GM12865 (cell line): ENCODE measurements around the gene DDX5.

Experiments
- DNase-seq: peaks from one replicate; pipeline ENCODE4 v3.0.0; 2010; ENCODE audit warnings: low read depth
- H3K4me3 ChIP-seq: 2 replicates; pipeline ENCODE4 v1.5.1; 2011; ENCODE audit warnings: mild to moderate bottlenecking, low read depth, low read length, control low read depth
- TF ChIP-seq, protein P1 (sequence below): IDR thresholded peaks from 2 replicates; pipeline ENCODE4 v1.5.1; 2011; ENCODE audit warnings: low read length, control low read depth, low read depth, inconsistent platforms; ENCODE audit not compliant: insufficient read depth; ENCODE audit errors: missing control alignments

Gene DDX5

DNA sequence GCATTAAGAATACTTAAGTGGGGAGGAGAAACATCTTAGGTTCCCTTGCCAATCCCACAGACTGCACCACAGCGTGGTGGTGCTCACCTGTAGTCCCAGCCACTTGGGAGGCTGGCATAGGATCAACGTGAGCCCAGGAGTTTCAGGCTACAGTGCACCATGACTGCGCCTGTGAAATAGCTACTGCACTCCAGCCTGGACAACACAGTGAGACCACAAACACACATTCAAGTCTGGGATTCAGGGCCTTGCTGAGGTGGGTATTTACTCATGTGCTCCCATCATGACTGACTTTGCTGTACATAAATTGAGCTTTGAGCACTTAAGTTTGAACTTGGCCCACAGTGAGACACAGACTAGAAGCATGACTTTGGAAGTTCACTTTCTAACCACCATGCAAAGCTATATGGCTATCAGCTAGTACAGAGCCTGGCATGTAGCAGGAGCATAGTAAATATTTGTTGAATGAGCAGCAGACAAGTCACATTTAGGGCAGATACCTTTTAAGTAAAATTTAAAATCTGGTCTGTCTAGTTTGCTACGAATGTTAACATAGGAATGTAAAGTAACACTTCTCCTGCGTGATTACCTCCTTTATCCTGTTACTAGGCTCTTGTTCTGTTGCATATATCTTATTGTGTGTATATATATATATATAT is 34.2 kb upstream of the DDX5 start:
- TF ChIP-seq, protein P1, sequence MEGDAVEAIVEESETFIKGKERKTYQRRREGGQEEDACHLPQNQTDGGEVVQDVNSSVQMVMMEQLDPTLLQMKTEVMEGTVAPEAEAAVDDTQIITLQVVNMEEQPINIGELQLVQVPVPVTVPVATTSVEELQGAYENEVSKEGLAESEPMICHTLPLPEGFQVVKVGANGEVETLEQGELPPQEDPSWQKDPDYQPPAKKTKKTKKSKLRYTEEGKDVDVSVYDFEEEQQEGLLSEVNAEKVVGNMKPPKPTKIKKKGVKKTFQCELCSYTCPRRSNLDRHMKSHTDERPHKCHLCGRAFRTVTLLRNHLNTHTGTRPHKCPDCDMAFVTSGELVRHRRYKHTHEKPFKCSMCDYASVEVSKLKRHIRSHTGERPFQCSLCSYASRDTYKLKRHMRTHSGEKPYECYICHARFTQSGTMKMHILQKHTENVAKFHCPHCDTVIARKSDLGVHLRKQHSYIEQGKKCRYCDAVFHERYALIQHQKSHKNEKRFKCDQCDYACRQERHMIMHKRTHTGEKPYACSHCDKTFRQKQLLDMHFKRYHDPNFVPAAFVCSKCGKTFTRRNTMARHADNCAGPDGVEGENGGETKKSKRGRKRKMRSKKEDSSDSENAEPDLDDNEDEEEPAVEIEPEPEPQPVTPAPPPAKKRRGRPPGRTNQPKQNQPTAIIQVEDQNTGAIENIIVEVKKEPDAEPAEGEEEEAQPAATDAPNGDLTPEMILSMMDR, result no peak
- no peak for DNase-seq
- H3K4me3 ChIP-seq, result no peak overlapping the region

DNA sequence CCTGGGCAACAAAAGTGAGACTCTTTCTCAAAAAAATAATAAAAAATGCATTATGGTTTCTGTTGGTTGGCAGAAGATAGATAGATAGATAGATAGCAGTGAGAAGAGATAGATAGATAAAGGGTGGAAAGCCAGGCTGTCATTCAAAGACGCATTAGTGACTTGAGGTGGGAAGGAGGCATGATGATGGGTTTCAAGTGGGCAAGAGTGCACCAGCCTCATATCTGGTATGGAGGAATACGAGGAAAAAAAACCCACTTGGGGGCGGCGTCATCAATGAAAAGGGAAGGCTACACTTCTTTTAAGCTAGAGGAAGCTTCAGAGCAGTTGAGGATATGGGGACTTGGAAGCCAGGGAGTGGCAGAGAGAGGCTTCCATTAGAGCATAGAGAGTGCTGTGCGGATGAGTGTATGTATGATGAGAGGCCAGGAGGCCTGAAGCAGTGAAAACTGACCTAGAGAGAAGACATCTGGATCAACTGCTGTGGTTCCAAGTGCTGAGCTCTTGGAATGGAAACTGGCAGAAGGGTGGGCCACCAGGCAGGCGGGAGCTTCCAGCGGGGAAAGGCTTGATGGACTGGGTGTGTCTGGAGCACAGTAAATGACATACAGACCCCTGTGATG is 32.5 kb upstream of the DDX5 start:
- TF ChIP-seq, protein P1, result no peak
- no peak overlapping the region for H3K4me3 ChIP-seq
- DNase-seq, result no peak

DNA sequence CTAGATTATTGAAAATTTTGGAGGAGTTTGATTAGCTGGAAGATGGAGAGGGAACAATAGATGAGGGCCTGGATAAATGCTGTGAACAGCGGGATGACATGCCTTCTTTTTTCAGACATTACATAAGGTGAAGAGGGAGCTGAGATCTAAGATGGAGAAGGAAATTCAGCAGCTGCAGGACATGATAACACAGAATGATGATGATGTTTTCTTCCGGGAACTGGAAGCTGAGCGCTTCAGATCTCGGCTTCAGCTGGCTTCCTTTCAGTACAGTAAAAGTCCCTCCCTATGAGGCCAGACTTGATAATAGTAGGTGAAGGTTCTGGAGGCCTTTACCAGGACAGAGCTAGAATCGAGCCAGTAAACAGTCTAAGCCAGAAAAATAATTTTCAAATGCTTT is 31.4 kb upstream of the DDX5 start:
- H3K4me3 ChIP-seq, result no peak overlapping the region
- DNase-seq, result no peak
- TF ChIP-seq, protein P1, result no peak

DNA sequence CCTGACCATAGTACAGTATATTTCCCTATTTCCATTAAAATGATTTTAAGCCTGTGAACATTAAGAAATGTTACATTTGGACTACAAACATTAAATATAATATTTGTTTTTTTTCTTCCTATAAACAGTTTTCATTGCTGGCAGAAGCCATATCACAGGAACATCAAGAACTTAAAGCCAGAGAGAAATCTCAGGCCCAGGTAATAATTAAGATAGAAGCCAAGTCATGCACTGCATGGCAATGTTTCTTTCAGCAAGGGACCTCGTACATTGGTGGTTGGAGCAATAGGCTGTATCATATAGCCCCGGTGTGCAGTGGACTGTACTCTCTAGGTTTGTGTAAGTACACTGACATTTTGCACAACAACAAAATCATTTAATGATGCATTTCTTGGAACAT is 30.8 kb upstream of the DDX5 start:
- TF ChIP-seq, protein P1, result no peak
- no peak overlapping the region for H3K4me3 ChIP-seq
- DNase-seq, result no peak

DNA sequence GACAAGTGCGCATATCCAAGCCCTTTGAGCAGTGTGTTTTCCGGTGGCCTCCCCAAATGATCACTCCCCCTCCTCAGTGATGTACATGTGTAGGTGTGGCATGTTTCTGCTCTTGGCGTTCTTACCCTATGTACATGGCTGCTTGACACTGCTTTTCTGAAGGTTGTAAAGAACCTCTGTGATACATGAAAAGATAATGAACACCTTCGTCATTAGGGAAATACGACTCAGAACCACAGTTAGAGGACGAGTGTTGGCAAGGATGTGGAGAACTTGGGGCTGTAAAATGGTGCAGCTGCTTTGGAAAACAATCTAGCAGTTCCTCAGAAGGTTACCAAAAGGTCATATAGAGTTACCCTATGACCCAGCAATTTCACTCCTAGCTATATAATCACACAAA is 29.3 kb upstream of the DDX5 start:
- no peak for DNase-seq
- TF ChIP-seq, protein P1, result no peak

DNA sequence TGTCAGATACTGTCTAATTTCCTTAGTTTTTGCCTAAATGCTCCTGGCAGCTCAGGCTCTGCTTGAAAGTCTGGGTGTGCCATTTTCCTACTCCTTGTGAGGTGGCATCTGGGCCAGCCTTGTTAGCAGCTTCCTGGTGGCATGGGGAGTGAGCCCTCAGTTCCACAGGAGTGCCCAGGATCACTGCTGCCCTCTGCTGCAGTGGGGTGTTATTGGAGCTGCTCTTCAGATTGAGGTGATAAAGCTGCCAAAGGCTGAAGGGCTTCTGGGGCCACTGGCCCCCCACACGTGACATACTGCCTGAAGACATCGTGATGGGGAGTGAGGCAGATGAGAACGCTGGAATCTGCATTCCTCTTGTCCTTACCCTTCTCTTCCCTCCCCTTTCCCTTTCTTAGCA is 28.1 kb upstream of the DDX5 start:
- no peak overlapping the region for H3K4me3 ChIP-seq
- TF ChIP-seq, protein P1, result peak; percentile 11
- DNase-seq, result peak; percentile 3

More for the DNA sequence above, 29.3 kb upstream of the DDX5 start:
- H3K4me3 ChIP-seq, result no peak overlapping the region

DNA sequence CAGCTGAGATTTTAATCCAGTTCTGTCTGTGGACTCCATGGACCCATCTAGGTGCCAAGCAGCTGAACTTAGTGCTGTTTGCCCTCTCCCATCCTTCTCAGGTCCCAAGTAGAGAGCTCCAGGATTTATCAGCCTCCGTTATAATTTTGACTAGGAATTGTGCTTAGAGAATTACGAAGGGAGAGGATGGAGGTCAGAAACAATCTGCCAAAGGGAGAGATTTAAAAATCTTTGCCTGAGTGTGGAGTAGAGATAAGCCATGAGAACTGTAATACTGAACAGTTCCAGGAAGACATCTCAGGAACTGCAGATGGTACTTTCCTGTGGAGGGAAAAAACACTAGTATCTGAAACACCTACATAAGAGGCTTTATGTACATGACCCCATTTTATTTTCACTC is 27.7 kb upstream of the DDX5 start:
- no peak overlapping the region for H3K4me3 ChIP-seq
- no peak for DNase-seq
- TF ChIP-seq, protein P1, result no peak
